ENCODE data around the gene RASD1.

DNA sequence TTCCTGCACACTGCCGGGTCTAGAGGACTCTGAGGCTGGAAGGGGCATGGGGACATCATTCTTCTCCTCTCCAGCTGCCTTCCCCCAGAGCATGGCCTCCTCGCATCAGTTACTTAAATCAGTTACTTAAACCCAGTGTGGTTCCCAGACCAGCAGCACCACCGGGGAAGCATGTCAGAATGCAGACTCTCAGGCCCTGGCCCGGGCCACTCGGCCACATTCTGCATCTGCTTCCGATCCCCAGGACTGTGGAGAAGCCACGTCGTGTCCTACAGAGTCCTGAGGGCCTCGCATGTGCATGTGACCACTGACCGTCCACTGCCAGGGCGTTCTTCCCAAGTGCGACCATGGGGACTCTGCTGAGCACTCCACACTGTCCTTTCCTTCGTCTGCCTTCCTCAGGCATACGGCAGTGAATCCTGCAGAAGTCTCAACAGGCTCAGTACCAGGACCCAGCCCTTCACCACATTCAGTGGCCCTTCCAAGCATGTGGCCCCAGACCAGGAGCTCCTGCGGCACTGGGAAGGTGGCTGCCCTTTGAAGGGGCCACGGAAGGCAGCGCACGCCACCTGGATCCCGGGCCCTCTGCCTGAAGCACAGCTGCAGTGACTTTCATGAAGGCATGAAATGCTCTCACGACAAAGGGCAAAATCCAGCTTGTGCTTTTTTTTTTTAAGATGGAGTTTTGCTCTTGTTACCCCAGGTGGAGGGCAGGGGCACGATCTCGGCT lies 46.9 kb upstream of the RASD1 start:
- TF ChIP-seq, protein P1, sequence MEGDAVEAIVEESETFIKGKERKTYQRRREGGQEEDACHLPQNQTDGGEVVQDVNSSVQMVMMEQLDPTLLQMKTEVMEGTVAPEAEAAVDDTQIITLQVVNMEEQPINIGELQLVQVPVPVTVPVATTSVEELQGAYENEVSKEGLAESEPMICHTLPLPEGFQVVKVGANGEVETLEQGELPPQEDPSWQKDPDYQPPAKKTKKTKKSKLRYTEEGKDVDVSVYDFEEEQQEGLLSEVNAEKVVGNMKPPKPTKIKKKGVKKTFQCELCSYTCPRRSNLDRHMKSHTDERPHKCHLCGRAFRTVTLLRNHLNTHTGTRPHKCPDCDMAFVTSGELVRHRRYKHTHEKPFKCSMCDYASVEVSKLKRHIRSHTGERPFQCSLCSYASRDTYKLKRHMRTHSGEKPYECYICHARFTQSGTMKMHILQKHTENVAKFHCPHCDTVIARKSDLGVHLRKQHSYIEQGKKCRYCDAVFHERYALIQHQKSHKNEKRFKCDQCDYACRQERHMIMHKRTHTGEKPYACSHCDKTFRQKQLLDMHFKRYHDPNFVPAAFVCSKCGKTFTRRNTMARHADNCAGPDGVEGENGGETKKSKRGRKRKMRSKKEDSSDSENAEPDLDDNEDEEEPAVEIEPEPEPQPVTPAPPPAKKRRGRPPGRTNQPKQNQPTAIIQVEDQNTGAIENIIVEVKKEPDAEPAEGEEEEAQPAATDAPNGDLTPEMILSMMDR (conservative IDR thresholded peaks at IDR 0.05; ENCODE audit: low read depth, low read length), result no peak
- no peak for TF ChIP-seq EZH2 (IDR thresholded peaks at IDR 0.05; ENCODE audit: low read length, unreplicated experiment)
